Liver (tissue), 3 donors: ENCODE data around the gene RARG.

ENCODE experiments used
- FOXA1 ChIP-seq: IDR thresholded peaks from 2 replicates; pipeline ENCODE4 v1.6.1; 2016; ENCODE audit warnings: antibody characterized with exemption
- JUND ChIP-seq, 2 donors: IDR thresholded peaks; 2 replicates each; pipeline ENCODE4 v1.6.1; 2016; ENCODE audit warnings: antibody characterized with exemption in 2 of 2
- NR2F2 ChIP-seq: IDR thresholded peaks from 2 replicates; pipeline ENCODE4 v1.6.1; 2016; ENCODE audit warnings: antibody characterized with exemption
- RAD21 ChIP-seq, 2 donors: IDR thresholded peaks; 2 replicates each; pipeline ENCODE4 v1.6.1; 2016; ENCODE audit warnings: antibody characterized with exemption in 2 of 2, mild to moderate bottlenecking in 2 of 2
- SP1 ChIP-seq: IDR thresholded peaks from 2 replicates; pipeline ENCODE4 v1.6.1; 2018; ENCODE audit warnings: antibody characterized with exemption, mild to moderate bottlenecking
- TAF1 ChIP-seq: conservative IDR thresholded peaks from 2 replicates; pipeline ENCODE4 v1.6.1; 2016; ENCODE audit warnings: antibody characterized with exemption, mild to moderate bottlenecking
- TF ChIP-seq, protein P1 (sequence below): fragments of 150-350 bp; IDR thresholded peaks from 2 replicates; pipeline ENCODE4 v1.5.1; 2017; ENCODE audit warnings: improper control_type of control experiment, low read depth, low read length; ENCODE audit not compliant: missing input control
- TF ChIP-seq, protein P2 (sequence below): IDR thresholded peaks from 2 replicates; pipeline ENCODE4 v1.6.1; 2016; ENCODE audit warnings: antibody characterized with exemption
- TF ChIP-seq, protein P3 (sequence below): IDR thresholded peaks from 2 replicates; pipeline ENCODE4 v1.6.1; 2016; ENCODE audit warnings: antibody characterized with exemption, mild to moderate bottlenecking
- donor health status: healthy.
- donor health status: healthy.

DNA sequence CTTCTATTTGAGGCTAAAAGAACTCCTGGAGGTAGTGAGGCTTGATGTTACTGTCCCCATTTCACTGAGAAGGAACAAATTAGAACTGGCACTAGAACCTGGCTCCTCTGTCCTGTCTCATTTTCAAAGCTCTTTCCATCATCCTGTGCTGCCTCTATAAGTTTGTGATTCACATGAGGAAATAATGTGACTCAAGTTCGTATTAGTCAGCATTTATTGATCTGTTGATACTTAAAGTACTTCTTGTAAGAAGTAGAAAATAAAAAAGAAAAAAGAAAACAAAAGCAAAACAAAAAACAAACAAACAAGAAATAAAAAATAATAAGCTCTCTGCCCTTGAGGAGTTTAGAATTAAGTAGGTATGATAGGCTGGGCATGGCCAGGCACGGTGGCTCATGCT lies 33.8 kb upstream of the RARG start:
- TF ChIP-seq, protein P1, sequence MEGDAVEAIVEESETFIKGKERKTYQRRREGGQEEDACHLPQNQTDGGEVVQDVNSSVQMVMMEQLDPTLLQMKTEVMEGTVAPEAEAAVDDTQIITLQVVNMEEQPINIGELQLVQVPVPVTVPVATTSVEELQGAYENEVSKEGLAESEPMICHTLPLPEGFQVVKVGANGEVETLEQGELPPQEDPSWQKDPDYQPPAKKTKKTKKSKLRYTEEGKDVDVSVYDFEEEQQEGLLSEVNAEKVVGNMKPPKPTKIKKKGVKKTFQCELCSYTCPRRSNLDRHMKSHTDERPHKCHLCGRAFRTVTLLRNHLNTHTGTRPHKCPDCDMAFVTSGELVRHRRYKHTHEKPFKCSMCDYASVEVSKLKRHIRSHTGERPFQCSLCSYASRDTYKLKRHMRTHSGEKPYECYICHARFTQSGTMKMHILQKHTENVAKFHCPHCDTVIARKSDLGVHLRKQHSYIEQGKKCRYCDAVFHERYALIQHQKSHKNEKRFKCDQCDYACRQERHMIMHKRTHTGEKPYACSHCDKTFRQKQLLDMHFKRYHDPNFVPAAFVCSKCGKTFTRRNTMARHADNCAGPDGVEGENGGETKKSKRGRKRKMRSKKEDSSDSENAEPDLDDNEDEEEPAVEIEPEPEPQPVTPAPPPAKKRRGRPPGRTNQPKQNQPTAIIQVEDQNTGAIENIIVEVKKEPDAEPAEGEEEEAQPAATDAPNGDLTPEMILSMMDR = no peak
- TF ChIP-seq TAF1 (no peak), FOXA1 (no peak), NR2F2 (no peak), JUND (IDR thresholded peaks at IDR 0.05) (no peak), SP1 (no peak), RAD21 (IDR thresholded peaks at IDR 0.05) (no peak)
- TF ChIP-seq, protein P2, sequence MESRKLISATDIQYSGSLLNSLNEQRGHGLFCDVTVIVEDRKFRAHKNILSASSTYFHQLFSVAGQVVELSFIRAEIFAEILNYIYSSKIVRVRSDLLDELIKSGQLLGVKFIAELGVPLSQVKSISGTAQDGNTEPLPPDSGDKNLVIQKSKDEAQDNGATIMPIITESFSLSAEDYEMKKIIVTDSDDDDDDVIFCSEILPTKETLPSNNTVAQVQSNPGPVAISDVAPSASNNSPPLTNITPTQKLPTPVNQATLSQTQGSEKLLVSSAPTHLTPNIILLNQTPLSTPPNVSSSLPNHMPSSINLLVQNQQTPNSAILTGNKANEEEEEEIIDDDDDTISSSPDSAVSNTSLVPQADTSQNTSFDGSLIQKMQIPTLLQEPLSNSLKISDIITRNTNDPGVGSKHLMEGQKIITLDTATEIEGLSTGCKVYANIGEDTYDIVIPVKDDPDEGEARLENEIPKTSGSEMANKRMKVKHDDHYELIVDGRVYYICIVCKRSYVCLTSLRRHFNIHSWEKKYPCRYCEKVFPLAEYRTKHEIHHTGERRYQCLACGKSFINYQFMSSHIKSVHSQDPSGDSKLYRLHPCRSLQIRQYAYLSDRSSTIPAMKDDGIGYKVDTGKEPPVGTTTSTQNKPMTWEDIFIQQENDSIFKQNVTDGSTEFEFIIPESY = no peak
- TF ChIP-seq, protein P3, sequence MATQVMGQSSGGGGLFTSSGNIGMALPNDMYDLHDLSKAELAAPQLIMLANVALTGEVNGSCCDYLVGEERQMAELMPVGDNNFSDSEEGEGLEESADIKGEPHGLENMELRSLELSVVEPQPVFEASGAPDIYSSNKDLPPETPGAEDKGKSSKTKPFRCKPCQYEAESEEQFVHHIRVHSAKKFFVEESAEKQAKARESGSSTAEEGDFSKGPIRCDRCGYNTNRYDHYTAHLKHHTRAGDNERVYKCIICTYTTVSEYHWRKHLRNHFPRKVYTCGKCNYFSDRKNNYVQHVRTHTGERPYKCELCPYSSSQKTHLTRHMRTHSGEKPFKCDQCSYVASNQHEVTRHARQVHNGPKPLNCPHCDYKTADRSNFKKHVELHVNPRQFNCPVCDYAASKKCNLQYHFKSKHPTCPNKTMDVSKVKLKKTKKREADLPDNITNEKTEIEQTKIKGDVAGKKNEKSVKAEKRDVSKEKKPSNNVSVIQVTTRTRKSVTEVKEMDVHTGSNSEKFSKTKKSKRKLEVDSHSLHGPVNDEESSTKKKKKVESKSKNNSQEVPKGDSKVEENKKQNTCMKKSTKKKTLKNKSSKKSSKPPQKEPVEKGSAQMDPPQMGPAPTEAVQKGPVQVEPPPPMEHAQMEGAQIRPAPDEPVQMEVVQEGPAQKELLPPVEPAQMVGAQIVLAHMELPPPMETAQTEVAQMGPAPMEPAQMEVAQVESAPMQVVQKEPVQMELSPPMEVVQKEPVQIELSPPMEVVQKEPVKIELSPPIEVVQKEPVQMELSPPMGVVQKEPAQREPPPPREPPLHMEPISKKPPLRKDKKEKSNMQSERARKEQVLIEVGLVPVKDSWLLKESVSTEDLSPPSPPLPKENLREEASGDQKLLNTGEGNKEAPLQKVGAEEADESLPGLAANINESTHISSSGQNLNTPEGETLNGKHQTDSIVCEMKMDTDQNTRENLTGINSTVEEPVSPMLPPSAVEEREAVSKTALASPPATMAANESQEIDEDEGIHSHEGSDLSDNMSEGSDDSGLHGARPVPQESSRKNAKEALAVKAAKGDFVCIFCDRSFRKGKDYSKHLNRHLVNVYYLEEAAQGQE = no peak
